Measurements from ENCODE around the gene TOX4.

The TOX4 gene

GRCh38 chr14:21501568-21501967, 24.6 kb downstream of the TOX4 start:
- in situ Hi-C loops (cut with MboI; ENCODE audit: low sequenced_read_pairs) = no loop called here

GRCh38 chr14:21503376-21503775, 26.4 kb downstream of the TOX4 start:
- in situ Hi-C loops (cut with MboI; ENCODE audit: low sequenced_read_pairs) = no loop called here

GRCh38 chr14:21505012-21505553, 28.1 kb downstream of the TOX4 start:
- in situ Hi-C loops (cut with MboI; ENCODE audit: low sequenced_read_pairs) = no loop called here

- in situ Hi-C loops (cut with MboI; ENCODE audit: low sequenced_read_pairs) = no loop called here
These were observed 29.6 kb downstream of the TOX4 start for GRCh38 chr14:21506557-21506956.

GRCh38 chr14:21509432-21510143, 32.6 kb downstream of the TOX4 start:
- in situ Hi-C loops (cut with MboI; ENCODE audit: low sequenced_read_pairs) = no loop called here

GRCh38 chr14:21510735-21511657, 34.0 kb downstream of the TOX4 start, which contains the start of gene METTL3:
METTL3 (minus strand) TSS chr14:21511340; CDS start chr14:21511223, 117 bp downstream.
- in situ Hi-C loops (cut with MboI; ENCODE audit: low sequenced_read_pairs) = no loop called here

GRCh38 chr14:21514341-21514740, 37.3 kb downstream of the TOX4 start:
- in situ Hi-C loops (cut with MboI; ENCODE audit: low sequenced_read_pairs) = no loop called here

- in situ Hi-C loops (cut with MboI; ENCODE audit: low sequenced_read_pairs) = no loop called here
These were observed 41.7 kb downstream of the TOX4 start for GRCh38 chr14:21518725-21519124.

- in situ Hi-C loops (cut with MboI; ENCODE audit: low sequenced_read_pairs) = no loop called here
These were observed 43.8 kb downstream of the TOX4 start for GRCh38 chr14:21520767-21521166.

GRCh38 chr14:21521501-21521900, 44.5 kb downstream of the TOX4 start:
- in situ Hi-C loops (cut with MboI; ENCODE audit: low sequenced_read_pairs) = no loop called here

- in situ Hi-C loops (cut with MboI; ENCODE audit: low sequenced_read_pairs) = no loop called here
These were observed 46.2 kb downstream of the TOX4 start for GRCh38 chr14:21523203-21523602.

- in situ Hi-C loops (cut with MboI; ENCODE audit: low sequenced_read_pairs) = no loop called here
These were observed 47.8 kb downstream of the TOX4 start for GRCh38 chr14:21524575-21525490.

- in situ Hi-C loops (cut with MboI; ENCODE audit: low sequenced_read_pairs) = no loop called here
These were observed 48.6 kb downstream of the TOX4 start for GRCh38 chr14:21525571-21525961.

GRCh38 chr14:21525962-21526671, 49.1 kb downstream of the TOX4 start, which contains the start of gene SALL2:
SALL2 (minus strand) TSS chr14:21526346; CDS start chr14:21526127, 219 bp downstream.
- in situ Hi-C loops (cut with MboI; ENCODE audit: low sequenced_read_pairs) = no loop called here

GRCh38 chr14:21526672-21527317, 49.8 kb downstream of the TOX4 start:
- in situ Hi-C loops (cut with MboI; ENCODE audit: low sequenced_read_pairs) = no loop called here

GRCh38 chr14:21527318-21527679, 50.3 kb downstream of the TOX4 start:
- in situ Hi-C loops (cut with MboI; ENCODE audit: low sequenced_read_pairs) = no loop called here

GRCh38 chr14:21528381-21529348, 51.7 kb downstream of the TOX4 start:
- in situ Hi-C loops (cut with MboI; ENCODE audit: low sequenced_read_pairs) = no loop called here

GRCh38 chr14:21529515-21529914, 52.5 kb downstream of the TOX4 start:
- in situ Hi-C loops (cut with MboI; ENCODE audit: low sequenced_read_pairs) = no loop called here
